ENCODE results near the gene MACF1.

MACF1 gene

DNA sequence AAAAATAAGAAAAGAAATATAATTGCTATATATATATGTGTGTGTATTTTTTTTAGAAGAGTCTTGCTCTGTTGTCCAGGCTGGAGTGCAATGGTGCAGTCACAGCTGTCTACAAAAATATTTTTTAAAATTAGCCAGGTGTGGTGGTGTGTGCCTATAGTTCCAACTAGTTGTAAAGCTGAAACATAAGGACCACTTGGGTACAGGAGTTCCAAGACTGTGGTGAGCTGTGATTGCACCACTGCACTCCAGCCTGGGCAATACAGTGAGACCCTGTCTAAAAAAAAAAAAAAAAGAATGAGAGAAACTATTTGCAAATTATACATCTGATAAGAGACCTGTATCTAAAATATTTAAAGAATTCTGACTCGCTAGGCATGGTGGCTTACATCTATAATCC, 328.9 kb downstream of the MACF1 start:
- no peak for DNase-seq
- CTCF ChIA-PET, result interaction anchor here (0.7 kb wide), 1 partner anchor 73 kb away, joined by 3 read pairs; no protein-coding TSS in a partner anchor
- Histone ChIP-seq H3K27me3 (replicated peaks in 2 of 5; ENCODE audit: control insufficient read depth in 4 of 5, insufficient read depth in 5 of 5, low read length in 4 of 5) (no peaks in the 10 kb centered on the region), H3K36me3 (ENCODE audit: control insufficient read depth in 4 of 4, insufficient read depth in 4 of 4, low read length in 3 of 4) (peaks cover under 1 to 19% (median 4%) of the 10 kb centered on the region in 4 experiments), H3K4me3 (ENCODE audit: control insufficient read depth in 1 of 7, extremely low read depth in 1 of 7, insufficient read depth in 4 of 7, low read depth in 2 of 7, low read length in 6 of 7) (no peak overlapping the region), H3K27ac (ENCODE audit: insufficient read depth in 1 of 2, low read depth in 1 of 2, low read length in 2 of 2, poor library complexity in 1 of 2, severe bottlenecking in 2 of 2) (no peak overlapping the region), H3K9me3 (ENCODE audit: control extremely low read depth in 1 of 5, control insufficient read depth in 4 of 5, insufficient read depth in 2 of 5, low read depth in 1 of 5, low read length in 4 of 5) (no peaks in the 10 kb centered on the region), H3K4me1 (ENCODE audit: control extremely low read depth in 1 of 4, control insufficient read depth in 4 of 4, insufficient read depth in 4 of 4, low read length in 3 of 4) (peaks cover 0 to 3% (median 0%) of the 10 kb centered on the region in 4 experiments)
- WGBS (ENCODE audit: insufficient coverage), result no CpG with 5 or more reads among the region's 1 CpG
- POLR2A ChIA-PET, result no interaction called here
